ENCODE results near the gene UNC5C.

GRCh38 chr4:95472534-95472933 lies 76.2 kb downstream of the UNC5C start:
- no peak for TF ChIP-seq CTCF (conservative IDR thresholded peaks at IDR 0.05; ENCODE audit: low read depth, low read length)
- TF ChIP-seq POLR2A (IDR thresholded peaks at IDR 0.05; ENCODE audit: low read depth, low read length) = no peak
- no peak for TF ChIP-seq FOS (IDR thresholded peaks at IDR 0.05; ENCODE audit: low read depth, low read length)
- TF ChIP-seq RFX5 (IDR thresholded peaks at IDR 0.05; ENCODE audit: low read depth, low read length) = no peak
- TF ChIP-seq USF2 (IDR thresholded peaks at IDR 0.05; ENCODE audit: low read depth, low read length) = no peak
- no peak for TF ChIP-seq RAD21 (IDR thresholded peaks at IDR 0.05; ENCODE audit: low read length)
- TF ChIP-seq MXI1 (IDR thresholded peaks at IDR 0.05; ENCODE audit: borderline replicate concordance, low read depth, low read length) = no peak
- TF ChIP-seq RCOR1 (IDR thresholded peaks at IDR 0.05; ENCODE audit: insufficient replicate concordance, low read length) = no peak
